HepG2 (cell line): Measurements from ENCODE around the gene RBM14. TPM values are rescaled to one million over a fixed set of nuclear protein-coding genes. Genes with fewer than 3 reads are reported as not detected.

ENCODE experiments used
- ATAC-seq: fragments of 200-7000 bp; cut with Tn5 transposase; 3 replicates; pipeline ENCODE4 v1.9.1; 2020; ENCODE audit warnings: mild to moderate bottlenecking, moderate library complexity
- BruUV-seq: library from RNA; stranded (reverse); fragments of 400-500 nt; replicated peaks from 2 replicates; lab custom pipeline; 2021; lab: Mats Ljungman, UMichigan
- CTCF ChIA-PET: fragments of 300-600 bp; formaldehyde crosslinking; extraction: SDS; loops from one replicate; lab custom pipeline; 2021; ENCODE audit warnings: low total read pairs, inconsistent platforms, low intra/inter-chr PET ratio; lab: Yijun Ruan, JAX
- POLR2A ChIA-PET: fragments of 350-600 bp; sonication (Branson Sonifier 250); formaldehyde crosslinking; loops from one replicate; lab custom pipeline; 2020; ENCODE audit warnings: antibody characterized with exemption, inconsistent platforms; lab: Yijun Ruan, JAX
- DNase-seq: peaks from one replicate; pipeline ENCODE4 v3.0.0-alpha.2; 2015; ENCODE audit warnings: low spot score
- FAIRE-seq: peaks from 3 replicates; lab custom pipeline; 2011; peaks lifted over from hg19 to GRCh38; lab: Jason Lieb, UNC
- H2AFZ ChIP-seq: one replicate; pipeline ENCODE4 v1.6.1; 2011; ENCODE audit warnings: low read length, inconsistent platforms
- H3K27ac ChIP-seq: fragments of 300-600 bp; 3 replicates; pipeline ENCODE4 v1.8.0; 2011; ENCODE audit warnings: mixed run types, mild to moderate bottlenecking, mixed read lengths, low read length, inconsistent platforms; ENCODE audit not compliant: insufficient read depth; ENCODE audit errors: extremely low read length
- H3K27me3 ChIP-seq, 2 experiments: fragments of 200-600 bp in 1 of 2; 2 replicates in 1 of 2; 3 replicates in 1 of 2; pipeline versions ENCODE4 v1.6.0 to v1.8.0; 2011; ENCODE audit warnings: low read length in 2 of 2, mild to moderate bottlenecking in 2 of 2, moderate library complexity in 2 of 2, inconsistent platforms in 1 of 2; ENCODE audit not compliant: insufficient read depth in 2 of 2, control insufficient read depth in 1 of 2
- H3K36me3 ChIP-seq, 2 experiments: fragments of 200-600 bp in 1 of 2; replicated peaks in 1 of 2; 2 replicates in 1 of 2; 3 replicates in 1 of 2; pipeline versions ENCODE4 v1.5.1 to v1.8.0; 2011; ENCODE audit warnings: low read length in 2 of 2, inconsistent platforms in 1 of 2; ENCODE audit not compliant: insufficient read depth in 2 of 2, control insufficient read depth in 1 of 2
- H3K4me1 ChIP-seq: 2 replicates; pipeline ENCODE4 v1.5.1; 2012; ENCODE audit warnings: low read length, inconsistent platforms; ENCODE audit not compliant: insufficient read depth
- H3K4me2 ChIP-seq: 2 replicates; pipeline ENCODE4 v1.6.0; 2011; ENCODE audit warnings: low read depth, low read length, inconsistent platforms
- H3K4me3 ChIP-seq, 3 experiments: fragments of 200-600 bp in 1 of 3; sonication (generic), shearing (Covaris generic) in 1 of 3; replicated peaks in 1 of 3; 2 replicates each; pipeline ENCODE4 v1.5.1; 2011 to 2016; ENCODE audit warnings: low read length in 3 of 3, inconsistent platforms in 2 of 3, low read depth in 2 of 3, mild to moderate bottlenecking in 2 of 3, control low read depth in 1 of 3, mixed read lengths in 1 of 3; ENCODE audit not compliant: insufficient read depth in 1 of 3
- H3K79me2 ChIP-seq: one replicate; pipeline ENCODE4 v1.6.1; 2011; ENCODE audit warnings: low read length, inconsistent platforms; ENCODE audit not compliant: insufficient read depth
- H3K9ac ChIP-seq: 2 replicates; pipeline ENCODE4 v1.6.0; 2011; ENCODE audit warnings: mild to moderate bottlenecking, low read depth, low read length, inconsistent platforms; ENCODE audit not compliant: insufficient read depth
- H3K9me3 ChIP-seq: 2 replicates; pipeline ENCODE4 v1.5.1; 2012; ENCODE audit warnings: mild to moderate bottlenecking, low read length
- H4K20me1 ChIP-seq: 2 replicates; pipeline ENCODE4 v1.6.0; 2011; ENCODE audit warnings: inconsistent platforms, mild to moderate bottlenecking, low read length, moderate library complexity; ENCODE audit not compliant: insufficient read depth
- AKAP8 ChIP-seq: sonication (generic); formaldehyde crosslinking; IDR thresholded peaks from 2 replicates; pipeline ENCODE4 v1.5.1; 2020; ENCODE audit warnings: mild to moderate bottlenecking, missing genetic modification reagents
- CCAR2 ChIP-seq: fragments of 200-400 bp; formaldehyde crosslinking; optimal IDR thresholded peaks from 2 replicates; pipeline ENCODE3; 2018; ENCODE audit warnings: low read depth, mild to moderate bottlenecking, low read length, moderate library complexity
- KDM4B ChIP-seq: sonication (generic); formaldehyde crosslinking; IDR thresholded peaks from 2 replicates; pipeline ENCODE4 v1.4.0; 2020; ENCODE audit warnings: missing genetic modification reagents
- MZF1 ChIP-seq: sonication (generic); formaldehyde crosslinking; IDR thresholded peaks from 2 replicates; pipeline ENCODE4 v1.8.1; 2023; ENCODE audit warnings: mild to moderate bottlenecking, missing genetic modification reagents, borderline replicate concordance
- SNRNP70 ChIP-seq: fragments of 200-400 bp; formaldehyde crosslinking; IDR thresholded peaks from 2 replicates; pipeline ENCODE4 v1.6.1; 2017; ENCODE audit warnings: mild to moderate bottlenecking, low read depth, low read length, moderate library complexity
- ZNF160 ChIP-seq: sonication (generic); formaldehyde crosslinking; IDR thresholded peaks from 2 replicates; pipeline ENCODE4 v1.8.0; 2022; ENCODE audit warnings: mild to moderate bottlenecking, inconsistent platforms, missing genetic modification reagents
- ZNF564 ChIP-seq: sonication (generic); formaldehyde crosslinking; IDR thresholded peaks from 2 replicates; pipeline ENCODE4 v1.8.1; 2023; ENCODE audit warnings: mild to moderate bottlenecking, missing genetic modification reagents
- ZNF761 ChIP-seq: sonication (generic); formaldehyde crosslinking; conservative IDR thresholded peaks from 2 replicates; pipeline ENCODE4 v1.4.0; 2020; ENCODE audit warnings: mild to moderate bottlenecking, missing genetic modification reagents
- ZSCAN20 ChIP-seq: sonication (generic); formaldehyde crosslinking; IDR thresholded peaks from 2 replicates; pipeline ENCODE4 v1.4.0; 2020; ENCODE audit warnings: missing genetic modification reagents, mild to moderate bottlenecking, borderline replicate concordance
- ZZZ3 ChIP-seq: sonication (generic); formaldehyde crosslinking; IDR thresholded peaks from 2 replicates; pipeline ENCODE4 v1.4.0; 2020; ENCODE audit warnings: missing genetic modification reagents, mild to moderate bottlenecking, borderline replicate concordance
- WGBS: methylation state at CpG from one replicate; pipeline ENCODE4 v1.1.6; 2017; ENCODE audit warnings: low lambda C conversion rate; 5-methylcytosine and 5-hydroxymethylcytosine counted together
- in situ Hi-C: cut with HindIII; loops from 2 replicates; pipeline ENCODE4 v1.10.0; 2017; ENCODE audit warnings: low pct_unique_long_range_greater_than_20kb; ENCODE audit not compliant: extremely low pct_ligation_motif_present
- intact Hi-C: fragments of 100-400 bp; cut with micrococcal nuclease; formaldehyde crosslinking; loops from one replicate; pipeline ENCODE4 v1.10.0; 2022; ENCODE audit not compliant: unreplicated experiment
- polyA plus RNA-seq, 8 experiments: library from polyadenylated mRNA; depleted of rRNA in 3 of 8; stranded (reverse) in 7 of 8; unstranded in 1 of 8; fragments of >200 nt; fragmentation: Illumina TruSeq in 4 of 8; extraction: Trizol in 4 of 8; gene quantifications; 2 replicates each; pipeline versions ENCODE4 v1.2.1 to v1.2.3, GENCODE V29; 2011 to 2016; ENCODE audit warnings: low read depth in 4 of 8, missing spikeins in 1 of 8, mixed read lengths in 1 of 8; ENCODE audit not compliant: insufficient read depth in 1 of 8
- total RNA-seq, 5 experiments: library from RNA; depleted of rRNA; stranded (reverse); fragments of >200 nt; fragmentation: Illumina TruSeq; extraction: Trizol; gene quantifications; 2 replicates each; pipeline ENCODE4 v1.2.3, GENCODE V29; 2016; ENCODE audit warnings: low read depth in 1 of 5
- TF ChIP-seq, protein P1 (sequence below): sonication (generic); formaldehyde crosslinking; IDR thresholded peaks from 2 replicates; pipeline ENCODE4 v1.4.0; 2020; ENCODE audit warnings: missing genetic modification reagents, mild to moderate bottlenecking, borderline replicate concordance
- TF ChIP-seq, protein P2 (sequence below): sonication (generic); formaldehyde crosslinking; IDR thresholded peaks from 2 replicates; pipeline ENCODE4 v1.5.0; 2020; ENCODE audit warnings: mild to moderate bottlenecking, missing genetic modification reagents, borderline replicate concordance

RBM14 gene
- total and polyA plus RNA-seq, 2 of the 13 experiments (the other 11 are each of a cell fraction or from before 2014, with no cell fraction given) = 12.7 to 44.1 TPM

DNA sequence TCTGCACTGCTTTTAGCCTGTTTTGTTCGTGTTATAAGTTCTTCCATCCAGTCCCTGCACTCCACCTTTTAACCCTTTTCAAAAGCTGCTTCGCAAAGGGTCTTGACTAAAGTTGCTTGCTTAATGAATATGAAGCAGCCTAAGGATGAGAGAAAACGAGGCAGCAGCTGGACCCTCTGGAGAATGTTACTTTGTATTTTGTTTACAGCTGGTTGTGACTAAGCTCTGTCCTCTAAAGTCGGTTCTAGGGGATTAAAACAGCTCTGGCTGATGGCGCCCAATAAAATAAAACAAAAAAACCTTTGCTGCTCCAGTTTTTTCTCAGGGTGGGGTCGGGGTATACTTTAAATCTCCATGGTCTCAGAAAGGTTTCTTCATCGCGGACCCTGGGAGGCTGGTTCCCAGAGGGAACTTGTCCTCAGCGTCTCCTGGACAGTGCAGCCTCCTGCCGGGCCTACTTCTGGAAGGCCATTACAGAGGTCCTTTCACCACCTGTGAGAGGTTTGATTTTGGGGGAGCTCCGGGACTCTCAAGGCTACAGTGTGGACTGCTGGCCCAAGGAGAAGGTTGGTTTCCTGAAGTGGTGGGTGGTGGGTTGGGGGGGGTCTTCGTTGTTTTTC is 21.2 kb downstream of the RBM14 start:
- H3K9me3 ChIP-seq = no peaks in the 10 kb centered on the region
- H3K79me2 ChIP-seq = peaks cover 83% of the 10 kb centered on the region
- H3K4me1 ChIP-seq = peaks cover 55% of the 10 kb centered on the region
- H3K36me3 ChIP-seq = peaks cover 3 to 14% of the 10 kb centered on the region in 2 experiments; a peak in 3 of 5 replicates
- no peaks in the 10 kb centered on the region; a peak in 1 of 5 replicates for H3K27me3 ChIP-seq
- DNase-seq (no peak), ATAC-seq (peak; percentile 44), FAIRE-seq (no peak)
- H2AFZ ChIP-seq = no peak overlapping the region
- BruUV-seq = TSS peak; percentile 96
- peaks cover 43% of the 10 kb centered on the region for H4K20me1 ChIP-seq
- ChIA-PET POLR2A (interaction anchor here (0.8 to 10.0 kb wide), 32 partner anchors 8 to 326 kb away, joined by 3 to 211 read pairs (median 6); partner anchors contain the start of genes ACTN3, BBS1, CCDC87 and CCS), CTCF (interaction anchor here (2.1 kb wide), 1 partner anchor 59 kb away, joined by 7 read pairs; no protein-coding TSS in a partner anchor)
- peak overlapping the region; percentile 73 for H3K9ac ChIP-seq
- peak overlapping the region; percentile 88 for H3K4me2 ChIP-seq
- intact Hi-C loops (loop anchor here (2.0 kb wide), 1 partner anchor 45 kb away; the partner anchor contains the start of genes CCDC87 and CCS), in situ Hi-C loops (no loop called here)
- H3K27ac ChIP-seq = peak overlapping the region; percentile 95
- peak overlapping the region; percentile 50 to 96 (median 54) for H3K4me3 ChIP-seq
- 53% methylated on average over 9 of the region's 12 CpGs for WGBS
- no peak for TF ChIP-seq SNRNP70
- no peak for TF ChIP-seq ZZZ3 (CRISPR knock-in tag)
- TF ChIP-seq, protein P1, sequence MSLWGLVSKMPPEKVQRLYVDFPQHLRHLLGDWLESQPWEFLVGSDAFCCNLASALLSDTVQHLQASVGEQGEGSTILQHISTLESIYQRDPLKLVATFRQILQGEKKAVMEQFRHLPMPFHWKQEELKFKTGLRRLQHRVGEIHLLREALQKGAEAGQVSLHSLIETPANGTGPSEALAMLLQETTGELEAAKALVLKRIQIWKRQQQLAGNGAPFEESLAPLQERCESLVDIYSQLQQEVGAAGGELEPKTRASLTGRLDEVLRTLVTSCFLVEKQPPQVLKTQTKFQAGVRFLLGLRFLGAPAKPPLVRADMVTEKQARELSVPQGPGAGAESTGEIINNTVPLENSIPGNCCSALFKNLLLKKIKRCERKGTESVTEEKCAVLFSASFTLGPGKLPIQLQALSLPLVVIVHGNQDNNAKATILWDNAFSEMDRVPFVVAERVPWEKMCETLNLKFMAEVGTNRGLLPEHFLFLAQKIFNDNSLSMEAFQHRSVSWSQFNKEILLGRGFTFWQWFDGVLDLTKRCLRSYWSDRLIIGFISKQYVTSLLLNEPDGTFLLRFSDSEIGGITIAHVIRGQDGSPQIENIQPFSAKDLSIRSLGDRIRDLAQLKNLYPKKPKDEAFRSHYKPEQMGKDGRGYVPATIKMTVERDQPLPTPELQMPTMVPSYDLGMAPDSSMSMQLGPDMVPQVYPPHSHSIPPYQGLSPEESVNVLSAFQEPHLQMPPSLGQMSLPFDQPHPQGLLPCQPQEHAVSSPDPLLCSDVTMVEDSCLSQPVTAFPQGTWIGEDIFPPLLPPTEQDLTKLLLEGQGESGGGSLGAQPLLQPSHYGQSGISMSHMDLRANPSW = 0 out of 2 replicates have a peak, but pooled peaks have one; percentile 13
- TF ChIP-seq CCAR2 = no peak
- TF ChIP-seq KDM4B (CRISPR knock-in tag) = no peak
- TF ChIP-seq, protein P2, sequence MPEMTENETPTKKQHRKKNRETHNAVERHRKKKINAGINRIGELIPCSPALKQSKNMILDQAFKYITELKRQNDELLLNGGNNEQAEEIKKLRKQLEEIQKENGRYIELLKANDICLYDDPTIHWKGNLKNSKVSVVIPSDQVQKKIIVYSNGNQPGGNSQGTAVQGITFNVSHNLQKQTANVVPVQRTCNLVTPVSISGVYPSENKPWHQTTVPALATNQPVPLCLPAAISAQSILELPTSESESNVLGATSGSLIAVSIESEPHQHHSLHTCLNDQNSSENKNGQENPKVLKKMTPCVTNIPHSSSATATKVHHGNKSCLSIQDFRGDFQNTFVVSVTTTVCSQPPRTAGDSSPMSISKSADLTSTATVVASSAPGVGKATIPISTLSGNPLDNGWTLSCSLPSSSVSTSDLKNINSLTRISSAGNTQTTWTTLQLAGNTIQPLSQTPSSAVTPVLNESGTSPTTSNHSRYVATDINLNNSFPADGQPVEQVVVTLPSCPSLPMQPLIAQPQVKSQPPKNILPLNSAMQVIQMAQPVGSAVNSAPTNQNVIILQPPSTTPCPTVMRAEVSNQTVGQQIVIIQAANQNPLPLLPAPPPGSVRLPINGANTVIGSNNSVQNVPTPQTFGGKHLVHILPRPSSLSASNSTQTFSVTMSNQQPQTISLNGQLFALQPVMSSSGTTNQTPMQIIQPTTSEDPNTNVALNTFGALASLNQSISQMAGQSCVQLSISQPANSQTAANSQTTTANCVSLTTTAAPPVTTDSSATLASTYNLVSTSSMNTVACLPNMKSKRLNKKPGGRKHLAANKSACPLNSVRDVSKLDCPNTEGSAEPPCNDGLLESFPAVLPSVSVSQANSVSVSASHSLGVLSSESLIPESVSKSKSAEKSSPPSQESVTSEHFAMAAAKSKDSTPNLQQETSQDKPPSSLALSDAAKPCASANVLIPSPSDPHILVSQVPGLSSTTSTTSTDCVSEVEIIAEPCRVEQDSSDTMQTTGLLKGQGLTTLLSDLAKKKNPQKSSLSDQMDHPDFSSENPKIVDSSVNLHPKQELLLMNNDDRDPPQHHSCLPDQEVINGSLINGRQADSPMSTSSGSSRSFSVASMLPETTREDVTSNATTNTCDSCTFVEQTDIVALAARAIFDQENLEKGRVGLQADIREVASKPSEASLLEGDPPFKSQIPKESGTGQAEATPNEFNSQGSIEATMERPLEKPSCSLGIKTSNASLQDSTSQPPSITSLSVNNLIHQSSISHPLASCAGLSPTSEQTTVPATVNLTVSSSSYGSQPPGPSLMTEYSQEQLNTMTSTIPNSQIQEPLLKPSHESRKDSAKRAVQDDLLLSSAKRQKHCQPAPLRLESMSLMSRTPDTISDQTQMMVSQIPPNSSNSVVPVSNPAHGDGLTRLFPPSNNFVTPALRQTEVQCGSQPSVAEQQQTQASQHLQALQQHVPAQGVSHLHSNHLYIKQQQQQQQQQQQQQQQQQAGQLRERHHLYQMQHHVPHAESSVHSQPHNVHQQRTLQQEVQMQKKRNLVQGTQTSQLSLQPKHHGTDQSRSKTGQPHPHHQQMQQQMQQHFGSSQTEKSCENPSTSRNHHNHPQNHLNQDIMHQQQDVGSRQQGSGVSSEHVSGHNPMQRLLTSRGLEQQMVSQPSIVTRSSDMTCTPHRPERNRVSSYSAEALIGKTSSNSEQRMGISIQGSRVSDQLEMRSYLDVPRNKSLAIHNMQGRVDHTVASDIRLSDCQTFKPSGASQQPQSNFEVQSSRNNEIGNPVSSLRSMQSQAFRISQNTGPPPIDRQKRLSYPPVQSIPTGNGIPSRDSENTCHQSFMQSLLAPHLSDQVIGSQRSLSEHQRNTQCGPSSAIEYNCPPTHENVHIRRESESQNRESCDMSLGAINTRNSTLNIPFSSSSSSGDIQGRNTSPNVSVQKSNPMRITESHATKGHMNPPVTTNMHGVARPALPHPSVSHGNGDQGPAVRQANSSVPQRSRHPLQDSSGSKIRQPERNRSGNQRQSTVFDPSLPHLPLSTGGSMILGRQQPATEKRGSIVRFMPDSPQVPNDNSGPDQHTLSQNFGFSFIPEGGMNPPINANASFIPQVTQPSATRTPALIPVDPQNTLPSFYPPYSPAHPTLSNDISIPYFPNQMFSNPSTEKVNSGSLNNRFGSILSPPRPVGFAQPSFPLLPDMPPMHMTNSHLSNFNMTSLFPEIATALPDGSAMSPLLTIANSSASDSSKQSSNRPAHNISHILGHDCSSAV (CRISPR knock-in tag) = no peak
- no peak for TF ChIP-seq ZNF564 (CRISPR knock-in tag)
- no peak for TF ChIP-seq ZNF761 (CRISPR knock-in tag)
- no peak for TF ChIP-seq MZF1 (CRISPR knock-in tag)
- no peak for TF ChIP-seq ZNF160 (CRISPR knock-in tag)
- no peak for TF ChIP-seq AKAP8 (CRISPR knock-in tag)
- TF ChIP-seq ZSCAN20 (CRISPR knock-in tag) = no peak
